GM23248 (cell line): ENCODE measurements around the gene KCND3. TPM values are rescaled to one million over a fixed set of nuclear protein-coding genes. Genes with fewer than 3 reads are reported as not detected.

ENCODE experiments used
- DNase-seq: peaks from one replicate; pipeline ENCODE4 v3.0.0-alpha.2; 2015
- H2AFZ ChIP-seq: fragments of 200-600 bp; sonication (generic); 2 replicates; pipeline ENCODE4 v1.6.1; 2016; ENCODE audit warnings: antibody characterized with exemption
- H3F3A ChIP-seq: fragments of 200-600 bp; sonication (generic); 2 replicates; pipeline ENCODE4 v1.6.1; 2016; ENCODE audit warnings: mild to moderate bottlenecking, antibody characterized with exemption, mixed run types; ENCODE audit not compliant: insufficient read depth
- H3K27ac ChIP-seq: fragments of 200-600 bp; sonication (generic); 2 replicates; pipeline ENCODE4 v1.5.1; 2016; ENCODE audit warnings: mild to moderate bottlenecking
- H3K27me3 ChIP-seq: fragments of 200-600 bp; sonication (generic); replicated peaks from 2 replicates; pipeline ENCODE4 v1.6.1; 2016; ENCODE audit warnings: mild to moderate bottlenecking; ENCODE audit not compliant: insufficient read depth
- H3K36me3 ChIP-seq: fragments of 200-600 bp; sonication (generic); 2 replicates; pipeline ENCODE4 v1.6.1; 2016; ENCODE audit warnings: low read depth, mild to moderate bottlenecking
- H3K4me1 ChIP-seq: fragments of 200-600 bp; sonication (generic); 2 replicates; pipeline ENCODE4 v1.6.1; 2016; ENCODE audit warnings: mild to moderate bottlenecking; ENCODE audit not compliant: insufficient read depth
- H3K4me2 ChIP-seq: fragments of 200-600 bp; sonication (generic); one replicate; pipeline ENCODE4 v1.6.1; 2016; ENCODE audit warnings: mild to moderate bottlenecking; ENCODE audit not compliant: unreplicated experiment
- H3K4me3 ChIP-seq: fragments of 200-600 bp; sonication (generic); 2 replicates; pipeline ENCODE4 v1.5.1; 2016; ENCODE audit warnings: mild to moderate bottlenecking
- H3K79me2 ChIP-seq: fragments of 200-600 bp; sonication (generic); 2 replicates; pipeline ENCODE4 v1.6.1; 2016; ENCODE audit warnings: mild to moderate bottlenecking; ENCODE audit not compliant: insufficient read depth
- H3K9ac ChIP-seq: fragments of 200-600 bp; sonication (generic); 2 replicates; pipeline ENCODE4 v1.6.1; 2016; ENCODE audit warnings: mild to moderate bottlenecking
- H3K9me2 ChIP-seq: fragments of 200-600 bp; sonication (generic); 2 replicates; pipeline ENCODE4 v1.6.1; 2016; ENCODE audit warnings: mixed run types, mild to moderate bottlenecking, moderate library complexity; ENCODE audit not compliant: insufficient read depth
- H3K9me3 ChIP-seq: fragments of 200-600 bp; sonication (generic); one replicate; pipeline ENCODE4 v1.6.1; 2017; ENCODE audit warnings: low read depth
- H4K20me1 ChIP-seq: fragments of 200-600 bp; sonication (generic); 2 replicates; pipeline ENCODE4 v1.6.0; 2016; ENCODE audit not compliant: insufficient read depth
- EZH2 ChIP-seq: fragments of 200-600 bp; sonication (generic); IDR thresholded peaks from 2 replicates; pipeline ENCODE4 v1.6.1; 2018; ENCODE audit warnings: antibody characterized with exemption, mild to moderate bottlenecking; ENCODE audit not compliant: insufficient read depth, poor library complexity, severe bottlenecking
- EZH2phosphoT487 ChIP-seq: fragments of 200-600 bp; sonication (generic); IDR thresholded peaks from 2 replicates; pipeline ENCODE4 v1.6.1; 2018; ENCODE audit warnings: antibody characterized with exemption, moderate library complexity, mild to moderate bottlenecking, low read depth; ENCODE audit not compliant: insufficient read depth
- WGBS, 2 experiments: methylation state at CpG; one replicate each; pipeline ENCODE4 v1.1.6; 2015 to 2017; ENCODE audit warnings: low lambda C conversion rate in 2 of 2, low coverage in 1 of 2; ENCODE audit errors: missing lambda C conversion rate in 2 of 2; 5-methylcytosine and 5-hydroxymethylcytosine counted together
- in situ Hi-C: fragments of 300-500 bp; cut with MboI; formaldehyde crosslinking; loops from 2 replicates; pipeline ENCODE4 v1.15.0; 2020
- polyA plus RNA-seq: library from polyadenylated mRNA; unstranded; fragments of >200 nt; fragmentation: Nextera tagmentation; extraction: Ambion mirVana; gene quantifications from 2 replicates; pipeline ENCODE4 v1.2.1, GENCODE V29; 2016
- total RNA-seq: library from RNA; depleted of rRNA; stranded (reverse); fragments of >200 nt; shearing (Covaris generic); gene quantifications from 2 replicates; pipeline ENCODE4 v1.2.3, GENCODE V29; 2014

Gene KCND3
- total and polyA plus RNA-seq, 2 experiments from 2014 or later, result 0.08 to 0.22 TPM

- Histone ChIP-seq H3K9ac (peak overlapping the region; percentile 93), H3K36me3 (peaks cover 22% of the 10 kb centered on the region), H3F3A (no peaks in the 10 kb centered on the region), H3K9me2 (no peaks in the 10 kb centered on the region), H3K79me2 (peaks cover 38% of the 10 kb centered on the region), H4K20me1 (no peaks in the 10 kb centered on the region), H3K4me1 (peaks cover 6% of the 10 kb centered on the region; the same call in 1 of the 2 replicates), H3K9me3 (no peaks in the 10 kb centered on the region), H3K27ac (peak overlapping the region; percentile 94), H2AFZ (peak overlapping the region; percentile 98), H3K4me3 (peak overlapping the region; percentile 94), H3K27me3 (no peaks in the 10 kb centered on the region), H3K4me2 (peak overlapping the region; percentile 95)
- DNase-seq, result no peak
- TF ChIP-seq EZH2, result no peak
- TF ChIP-seq EZH2phosphoT487, result no peak
- WGBS, 2 experiments, result 1 to 3% methylated on average over 23 to 35 of the region's 35 CpGs
- in situ Hi-C loops, result loop anchor here (10.0 to 25.0 kb wide), 2 partner anchors 281 to 544 kb away; partner anchors contain the start of genes C1orf162 and DENND2D
Observed at GRCh38 chr1:111756124-111756513, 233.3 kb downstream of the KCND3 start.

GRCh38 chr1:111755331-111756123, 233.9 kb downstream of the KCND3 start, which contains the start of gene DDX20:
Gene DDX20, plus strand, starts transcription at chr1:111755901. Its CDS starts 24 bp downstream, at chr1:111755925.
- H3F3A ChIP-seq, result no peaks in the 10 kb centered on the region
- in situ Hi-C loops, result loop anchor here (10.0 to 25.0 kb wide), 2 partner anchors 281 to 543 kb away; partner anchors contain the start of genes C1orf162 and DENND2D
- peaks cover 6% of the 10 kb centered on the region; the same call in 1 of the 2 replicates for H3K4me1 ChIP-seq
- TF ChIP-seq EZH2, result no peak
- no peak for TF ChIP-seq EZH2phosphoT487
- H3K79me2 ChIP-seq, result peaks cover 38% of the 10 kb centered on the region
- H3K4me2 ChIP-seq, result peak within 1 kb of the TSS; percentile 95
- WGBS, 2 experiments, result 1 to 2% methylated on average over 64 to 67 of the region's 67 CpGs
- DNase-seq, result peak; percentile 99
- peak within 1 kb of the TSS; percentile 94 for H3K27ac ChIP-seq
- H3K27me3 ChIP-seq, result no peaks in the 10 kb centered on the region
- peak within 1 kb of the TSS; percentile 93 for H3K9ac ChIP-seq
- H4K20me1 ChIP-seq, result no peaks in the 10 kb centered on the region
- H3K9me3 ChIP-seq, result no peaks in the 10 kb centered on the region
- H2AFZ ChIP-seq, result peak within 1 kb of the TSS; percentile 98
- peaks cover 16% of the 10 kb centered on the region for H3K36me3 ChIP-seq
- no peaks in the 10 kb centered on the region for H3K9me2 ChIP-seq
- H3K4me3 ChIP-seq, result peak within 1 kb of the TSS; percentile 94

- H4K20me1 ChIP-seq, result no peaks in the 10 kb centered on the region
- TF ChIP-seq EZH2 (no peak), EZH2phosphoT487 (no peak)
- peak overlapping the region; percentile 94 for H3K27ac ChIP-seq
- peak; percentile 73 for DNase-seq
- no peaks in the 10 kb centered on the region for H3K9me3 ChIP-seq
- H3K79me2 ChIP-seq, result peaks cover 35% of the 10 kb centered on the region
- no peaks in the 10 kb centered on the region for H3K9me2 ChIP-seq
- peak overlapping the region; percentile 95 for H3K4me2 ChIP-seq
- peak overlapping the region; percentile 98 for H2AFZ ChIP-seq
- no peaks in the 10 kb centered on the region for H3K27me3 ChIP-seq
- peaks cover 10% of the 10 kb centered on the region; the same call in 1 of the 2 replicates for H3K36me3 ChIP-seq
- H3K4me1 ChIP-seq, result peaks cover 6% of the 10 kb centered on the region; the same call in 1 of the 2 replicates
- in situ Hi-C loops, result loop anchor here (10.0 to 25.0 kb wide), 2 partner anchors 280 to 543 kb away; partner anchors contain the start of genes C1orf162 and DENND2D
- H3K9ac ChIP-seq, result peak overlapping the region; percentile 93
- peak overlapping the region; percentile 94 for H3K4me3 ChIP-seq
- WGBS, 2 experiments, result 1 to 2% methylated on average over 12 of the region's 12 CpGs
- no peaks in the 10 kb centered on the region for H3F3A ChIP-seq
Observed at GRCh38 chr1:111754984-111755330, 234.5 kb downstream of the KCND3 start.

- Histone ChIP-seq H3K4me1 (peaks cover 6% of the 10 kb centered on the region), H3K9ac (no peak overlapping the region), H3K4me3 (no peak overlapping the region), H3K9me3 (no peaks in the 10 kb centered on the region), H3K27me3 (no peaks in the 10 kb centered on the region), H3F3A (peaks cover 7% of the 10 kb centered on the region), H2AFZ (no peak overlapping the region), H3K27ac (no peak overlapping the region), H4K20me1 (no peaks in the 10 kb centered on the region), H3K36me3 (no peaks in the 10 kb centered on the region), H3K9me2 (no peaks in the 10 kb centered on the region), H3K4me2 (no peak overlapping the region), H3K79me2 (peaks cover 10% of the 10 kb centered on the region)
- WGBS, 2 experiments, result 23 to 27% methylated on average over 2 of the region's 2 CpGs
- in situ Hi-C loops, result loop anchor here (10.0 to 25.0 kb wide), 2 partner anchors 277 to 540 kb away; partner anchors contain the start of genes C1orf162 and DENND2D
- TF ChIP-seq EZH2phosphoT487, result no peak
- TF ChIP-seq EZH2, result no peak
- DNase-seq, result no peak
Observed at GRCh38 chr1:111751906-111752575, 237.4 kb downstream of the KCND3 start.
